RWPE1 (cell line): ENCODE measurements around the gene TXNRD2.

Experiments
- CTCF ChIA-PET: fragments of 350-600 bp; sonication (Branson Sonifier 250); formaldehyde crosslinking; extraction: SDS; loops from one replicate; lab custom pipeline; 2021; lab: Yijun Ruan, JAX
- POLR2A ChIA-PET: fragments of 400-600 bp; formaldehyde crosslinking; extraction: SDS; loops from one replicate; lab custom pipeline; 2020; ENCODE audit warnings: antibody characterized with exemption; ENCODE audit not compliant: low non-redundant PET; lab: Yijun Ruan, JAX
- DNase-seq: peaks from one replicate; pipeline ENCODE4 v3.0.0; 2012; ENCODE audit warnings: low spot score
- H3K27ac ChIP-seq: fragments of 450-650 bp; 2 replicates; pipeline ENCODE4 v1.5.1; 2017
- CTCF ChIP-seq: fragments of 450-650 bp; conservative IDR thresholded peaks from 2 replicates; pipeline ENCODE4 v1.5.1; 2017; ENCODE audit warnings: low read depth, mild to moderate bottlenecking

Gene TXNRD2

GRCh38 chr22:19871023-19871844 lies 70.4 kb downstream of the TXNRD2 start:
- peak overlapping the region; percentile 54 for H3K27ac ChIP-seq
- TF ChIP-seq CTCF: no peak
- ChIA-PET CTCF (interaction anchor here (0.5 to 0.6 kb wide), 3 partner anchors 9 to 141 kb away, joined by 3 to 4 read pairs (median 3); no protein-coding TSS in a partner anchor), POLR2A (no interaction called here)
- DNase-seq: no peak

- TF ChIP-seq CTCF: no peak
- H3K27ac ChIP-seq: peak overlapping the region; percentile 54
- no peak for DNase-seq
- ChIA-PET POLR2A (no interaction called here), CTCF (interaction anchor here (0.6 kb wide), 1 partner anchor 140 kb away, joined by 3 read pairs; no protein-coding TSS in a partner anchor)
Observed at GRCh38 chr22:19870153-19871022, 71.2 kb downstream of the TXNRD2 start.

- ChIA-PET CTCF (no interaction called here), POLR2A (no interaction called here)
- peak overlapping the region; percentile 54 for H3K27ac ChIP-seq
- no peak for TF ChIP-seq CTCF
- no peak for DNase-seq
Observed at GRCh38 chr22:19869497-19870152, 72.0 kb downstream of the TXNRD2 start.

DNA sequence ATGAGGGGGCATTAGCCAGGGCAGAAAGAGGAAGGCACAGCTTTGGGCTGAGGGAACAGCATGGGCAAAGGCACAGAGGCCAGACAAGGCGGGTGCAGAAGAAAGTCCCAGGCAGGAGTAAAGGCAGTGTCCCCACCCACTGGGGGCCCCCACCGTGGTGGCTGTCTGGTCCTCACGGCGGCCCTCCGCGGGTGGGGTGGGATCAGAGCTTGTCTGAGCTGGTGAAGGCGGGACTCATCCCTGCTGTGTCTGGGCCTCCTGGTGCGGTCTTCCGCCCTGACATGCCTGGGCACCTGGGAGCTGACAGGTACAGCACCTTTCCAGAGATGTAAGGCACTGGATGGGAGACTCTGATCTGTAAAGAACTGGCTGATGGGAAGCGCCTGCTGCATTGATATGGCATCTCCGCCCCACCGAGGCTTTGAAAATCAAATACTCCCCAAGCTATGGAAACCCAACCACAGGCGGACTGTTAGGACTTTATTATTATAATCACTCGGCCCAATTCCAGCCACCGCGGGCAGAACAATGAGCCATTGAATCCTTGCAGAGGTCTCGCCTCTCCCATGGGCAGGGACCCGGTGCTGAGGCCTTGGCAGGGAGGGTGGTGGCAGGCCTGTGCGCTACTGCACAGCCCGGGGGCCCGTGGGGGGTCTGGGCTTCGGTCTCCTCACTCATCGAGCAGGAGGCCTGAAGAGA lies 72.7 kb downstream of the TXNRD2 start:
- ChIA-PET CTCF (no interaction called here), POLR2A (no interaction called here)
- H3K27ac ChIP-seq: peak overlapping the region; percentile 54
- no peak for TF ChIP-seq CTCF
- DNase-seq: no peak

DNA sequence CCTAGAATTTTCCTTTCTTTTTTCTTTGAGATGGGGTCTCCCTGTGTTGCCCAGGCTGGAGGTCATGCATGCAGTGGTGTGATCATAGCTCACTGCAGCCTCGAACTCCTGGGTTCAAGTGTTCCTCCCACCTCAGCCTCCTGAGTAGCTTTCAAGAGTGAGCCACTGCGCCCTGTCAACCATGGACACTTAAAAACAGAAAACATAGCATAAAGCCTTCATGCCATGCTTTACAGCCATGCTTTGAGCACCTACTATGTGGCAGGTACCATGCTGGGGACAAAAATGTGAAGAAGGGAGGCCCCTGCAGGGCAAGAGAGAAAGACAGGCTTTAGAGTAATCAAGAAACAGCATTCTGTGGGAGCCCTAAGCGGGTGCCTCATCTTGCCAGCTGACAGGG lies 73.3 kb downstream of the TXNRD2 start:
- CTCF ChIA-PET: no interaction called here
- no peak for DNase-seq
- no peak for TF ChIP-seq CTCF
- POLR2A ChIA-PET: no interaction called here
- peak overlapping the region; percentile 54 for H3K27ac ChIP-seq

DNA sequence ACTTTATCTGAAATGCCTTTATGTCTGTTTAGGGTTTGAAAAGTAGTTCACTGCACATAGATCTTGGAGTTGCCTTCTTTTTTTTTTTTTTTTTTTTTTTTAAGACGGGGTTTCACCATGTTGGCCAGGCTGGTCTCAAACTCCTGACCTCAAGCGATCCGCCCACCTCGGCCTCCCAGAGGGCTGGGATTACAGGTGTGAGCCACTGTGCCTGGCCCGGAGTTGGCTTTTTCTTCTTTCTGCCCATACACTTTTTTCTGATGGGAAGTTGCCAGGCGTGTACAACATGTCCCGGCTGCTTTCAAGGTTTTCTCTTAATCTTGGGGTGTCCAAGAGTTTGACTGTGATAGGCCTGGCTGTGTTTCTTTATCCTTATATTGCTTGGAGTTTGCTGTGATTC lies 74.0 kb downstream of the TXNRD2 start:
- POLR2A ChIA-PET: no interaction called here
- H3K27ac ChIP-seq: no peak overlapping the region
- TF ChIP-seq CTCF: no peak
- CTCF ChIA-PET: no interaction called here
- no peak for DNase-seq
